HL-60 (cell line): ENCODE data around the gene TARDBP.

ENCODE experiments used
- GABPA ChIP-seq: IDR thresholded peaks from 2 replicates; pipeline ENCODE4 v1.6.1; 2012; ENCODE audit warnings: low read depth
- POLR2AphosphoS5 ChIP-seq: IDR thresholded peaks from 2 replicates; pipeline ENCODE4 v1.6.1; 2012; ENCODE audit warnings: low read depth
- SPI1 ChIP-seq: IDR thresholded peaks from 2 replicates; pipeline ENCODE4 v1.6.1; 2012; ENCODE audit warnings: low read depth, mild to moderate bottlenecking, borderline replicate concordance
- TF ChIP-seq, protein P1 (sequence below): IDR thresholded peaks from one replicate; pipeline ENCODE4 v1.5.1; 2011; ENCODE audit warnings: low read length, control low read depth, inconsistent platforms; ENCODE audit not compliant: insufficient read depth

- TF ChIP-seq, protein P1, sequence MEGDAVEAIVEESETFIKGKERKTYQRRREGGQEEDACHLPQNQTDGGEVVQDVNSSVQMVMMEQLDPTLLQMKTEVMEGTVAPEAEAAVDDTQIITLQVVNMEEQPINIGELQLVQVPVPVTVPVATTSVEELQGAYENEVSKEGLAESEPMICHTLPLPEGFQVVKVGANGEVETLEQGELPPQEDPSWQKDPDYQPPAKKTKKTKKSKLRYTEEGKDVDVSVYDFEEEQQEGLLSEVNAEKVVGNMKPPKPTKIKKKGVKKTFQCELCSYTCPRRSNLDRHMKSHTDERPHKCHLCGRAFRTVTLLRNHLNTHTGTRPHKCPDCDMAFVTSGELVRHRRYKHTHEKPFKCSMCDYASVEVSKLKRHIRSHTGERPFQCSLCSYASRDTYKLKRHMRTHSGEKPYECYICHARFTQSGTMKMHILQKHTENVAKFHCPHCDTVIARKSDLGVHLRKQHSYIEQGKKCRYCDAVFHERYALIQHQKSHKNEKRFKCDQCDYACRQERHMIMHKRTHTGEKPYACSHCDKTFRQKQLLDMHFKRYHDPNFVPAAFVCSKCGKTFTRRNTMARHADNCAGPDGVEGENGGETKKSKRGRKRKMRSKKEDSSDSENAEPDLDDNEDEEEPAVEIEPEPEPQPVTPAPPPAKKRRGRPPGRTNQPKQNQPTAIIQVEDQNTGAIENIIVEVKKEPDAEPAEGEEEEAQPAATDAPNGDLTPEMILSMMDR: no peak
- no peak; the same call in 1 of the 2 replicates for TF ChIP-seq POLR2AphosphoS5
- TF ChIP-seq GABPA: no peak
- TF ChIP-seq SPI1: no peak
Measured at GRCh38 chr1:11054666-11055065, 42.2 kb downstream of the TARDBP start.
